ENCODE results near the gene TEKT5. TPM values are rescaled to one million over a fixed set of nuclear protein-coding genes. Genes with fewer than 3 reads are reported as not detected.

The TEKT5 gene
- total and polyA plus RNA-seq, 2 donors (not counting 1 experiment from before 2014, with no cell fraction given): 0.06 TPM; not detected in 1

DNA sequence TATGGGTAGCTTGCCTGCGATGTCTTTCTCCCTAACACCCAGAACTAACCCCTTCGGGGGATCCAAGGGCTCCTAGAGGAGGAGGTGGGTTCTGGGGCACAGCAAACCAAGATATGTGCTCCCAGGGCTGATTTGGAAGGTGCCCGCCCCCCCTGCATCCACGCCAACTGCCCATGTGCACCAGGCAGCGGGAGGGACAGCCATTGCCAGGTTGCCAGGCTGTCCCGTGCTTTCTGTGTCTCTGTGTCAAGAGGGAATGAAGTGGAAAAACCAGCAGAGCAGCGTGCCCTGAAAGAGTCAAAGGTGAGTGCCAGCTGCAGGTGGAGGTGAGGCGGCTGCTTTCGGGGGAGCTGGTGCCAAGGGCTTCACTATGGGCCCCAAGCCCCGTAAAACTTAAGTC is 6.4 kb downstream of the TEKT5 start:
- Histone ChIP-seq H3K4me1 (ENCODE audit: control insufficient read depth, extremely low read depth, insufficient read depth, low read length) (no peaks in the 10 kb centered on the region), H4K20me1 (ENCODE audit: control insufficient read depth, extremely low read depth, insufficient read depth, low read length) (no peaks in the 10 kb centered on the region), H3K9me3 (ENCODE audit: control insufficient read depth, insufficient read depth, low read depth, low read length) (no peaks in the 10 kb centered on the region), H3K9ac (ENCODE audit: insufficient read depth, low read length) (no peak overlapping the region), H3K27ac (ENCODE audit: insufficient read depth, low read length) (no peak overlapping the region), H3K4me2 (ENCODE audit: extremely low read depth, insufficient read depth, low read length) (no peak overlapping the region), H3K79me2 (ENCODE audit: control insufficient read depth, insufficient read depth, low read length) (no peaks in the 10 kb centered on the region), H3K36me3 (ENCODE audit: control insufficient read depth, insufficient read depth, low read length) (no peaks in the 10 kb centered on the region), H2AFZ (ENCODE audit: low read length) (no peak overlapping the region), H3K27me3 (ENCODE audit: control insufficient read depth, insufficient read depth, low read length) (peaks cover 4% of the 10 kb centered on the region), H3K4me3 (replicated peaks in 1 of 4; ENCODE audit: control extremely low read depth in 1 of 4, insufficient read depth in 1 of 4, low read depth in 3 of 4, low read length in 4 of 4) (no peak overlapping the region)
- no peak for DNase-seq (ENCODE audit: low read depth in 2 of 2)
- TF ChIP-seq EZH2 (IDR thresholded peaks at IDR 0.05; ENCODE audit: low read length, missing control alignments): no peak
- TF ChIP-seq, protein P1, sequence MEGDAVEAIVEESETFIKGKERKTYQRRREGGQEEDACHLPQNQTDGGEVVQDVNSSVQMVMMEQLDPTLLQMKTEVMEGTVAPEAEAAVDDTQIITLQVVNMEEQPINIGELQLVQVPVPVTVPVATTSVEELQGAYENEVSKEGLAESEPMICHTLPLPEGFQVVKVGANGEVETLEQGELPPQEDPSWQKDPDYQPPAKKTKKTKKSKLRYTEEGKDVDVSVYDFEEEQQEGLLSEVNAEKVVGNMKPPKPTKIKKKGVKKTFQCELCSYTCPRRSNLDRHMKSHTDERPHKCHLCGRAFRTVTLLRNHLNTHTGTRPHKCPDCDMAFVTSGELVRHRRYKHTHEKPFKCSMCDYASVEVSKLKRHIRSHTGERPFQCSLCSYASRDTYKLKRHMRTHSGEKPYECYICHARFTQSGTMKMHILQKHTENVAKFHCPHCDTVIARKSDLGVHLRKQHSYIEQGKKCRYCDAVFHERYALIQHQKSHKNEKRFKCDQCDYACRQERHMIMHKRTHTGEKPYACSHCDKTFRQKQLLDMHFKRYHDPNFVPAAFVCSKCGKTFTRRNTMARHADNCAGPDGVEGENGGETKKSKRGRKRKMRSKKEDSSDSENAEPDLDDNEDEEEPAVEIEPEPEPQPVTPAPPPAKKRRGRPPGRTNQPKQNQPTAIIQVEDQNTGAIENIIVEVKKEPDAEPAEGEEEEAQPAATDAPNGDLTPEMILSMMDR (conservative IDR thresholded peaks at IDR 0.05 in 1 of 2, IDR thresholded peaks at IDR 0.05 in 1 of 2; ENCODE audit: low read depth in 1 of 2, low read length in 2 of 2): no peak

DNA sequence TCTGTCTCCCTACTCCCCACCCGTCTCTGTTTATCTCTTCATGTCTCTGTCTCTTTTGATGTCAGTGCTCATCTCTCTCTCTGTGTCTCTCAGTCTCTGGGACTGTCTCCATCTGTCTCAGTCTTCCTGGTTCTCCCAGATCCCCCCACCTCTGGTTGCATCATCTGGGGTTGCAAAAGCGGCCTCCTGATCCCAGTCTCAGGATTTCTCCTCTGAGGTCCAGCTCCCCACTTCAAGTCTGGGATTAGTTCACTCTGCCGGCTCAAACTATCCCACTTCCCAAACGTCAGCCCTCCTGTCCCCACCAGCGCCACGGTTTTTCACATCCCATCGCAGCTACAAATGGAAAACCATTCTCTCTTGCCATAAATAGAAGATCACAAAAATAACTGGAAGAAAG is 9.0 kb downstream of the TEKT5 start:
- no peak overlapping the region for H2AFZ ChIP-seq (ENCODE audit: low read length)
- no peak overlapping the region for H3K9ac ChIP-seq (ENCODE audit: insufficient read depth, low read length)
- no peaks in the 10 kb centered on the region for H3K9me3 ChIP-seq (ENCODE audit: control insufficient read depth, insufficient read depth, low read depth, low read length)
- no peak for DNase-seq (ENCODE audit: low read depth in 2 of 2)
- no peak overlapping the region for H3K27ac ChIP-seq (ENCODE audit: insufficient read depth, low read length)
- no peaks in the 10 kb centered on the region for H3K79me2 ChIP-seq (ENCODE audit: control insufficient read depth, insufficient read depth, low read length)
- H3K4me1 ChIP-seq (ENCODE audit: control insufficient read depth, extremely low read depth, insufficient read depth, low read length): no peaks in the 10 kb centered on the region
- no peaks in the 10 kb centered on the region for H4K20me1 ChIP-seq (ENCODE audit: control insufficient read depth, extremely low read depth, insufficient read depth, low read length)
- no peaks in the 10 kb centered on the region for H3K36me3 ChIP-seq (ENCODE audit: control insufficient read depth, insufficient read depth, low read length)
- H3K27me3 ChIP-seq (ENCODE audit: control insufficient read depth, insufficient read depth, low read length): peaks cover 4% of the 10 kb centered on the region
- H3K4me2 ChIP-seq (ENCODE audit: extremely low read depth, insufficient read depth, low read length): no peak overlapping the region
- no peak overlapping the region for H3K4me3 ChIP-seq (replicated peaks in 1 of 4; ENCODE audit: control extremely low read depth in 1 of 4, insufficient read depth in 1 of 4, low read depth in 3 of 4, low read length in 4 of 4)
- no peak for TF ChIP-seq EZH2 (IDR thresholded peaks at IDR 0.05; ENCODE audit: low read length, missing control alignments)
- TF ChIP-seq, protein P1 (conservative IDR thresholded peaks at IDR 0.05 in 1 of 2, IDR thresholded peaks at IDR 0.05 in 1 of 2; ENCODE audit: low read depth in 1 of 2, low read length in 2 of 2): no peak

DNA sequence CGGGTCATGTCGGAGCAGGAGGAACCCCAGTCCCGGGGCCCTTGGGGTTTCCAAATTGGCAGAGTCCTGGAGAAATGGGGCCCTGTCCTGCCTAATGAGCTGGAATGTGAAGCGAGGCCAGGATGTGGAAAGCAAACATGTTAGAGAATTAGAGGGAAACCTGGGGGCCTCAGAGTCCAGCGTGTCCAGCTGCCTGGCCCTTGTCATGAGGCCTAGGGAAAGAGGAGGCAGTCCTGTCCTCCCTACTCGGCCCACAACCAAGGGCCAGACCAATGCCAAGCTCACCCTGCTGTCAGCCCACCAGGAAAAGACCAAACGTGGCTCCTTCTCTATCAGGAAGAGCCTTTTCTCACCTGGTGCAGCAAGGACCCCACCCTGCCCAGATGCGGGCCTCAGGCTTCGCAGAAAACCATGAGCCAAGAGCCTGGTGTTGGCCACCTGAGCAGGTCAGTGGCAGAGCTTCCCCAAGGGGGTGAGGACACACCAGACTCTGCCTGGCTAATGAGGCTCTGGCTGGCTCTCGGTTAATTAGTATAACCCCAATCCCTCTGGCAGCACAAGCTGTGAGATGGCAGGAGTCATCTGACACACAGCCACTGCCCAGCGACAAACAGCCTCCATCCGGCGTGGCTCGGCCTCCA is 10.1 kb downstream of the TEKT5 start:
- H3K9ac ChIP-seq (ENCODE audit: insufficient read depth, low read length): no peak overlapping the region
- no peak overlapping the region for H3K4me2 ChIP-seq (ENCODE audit: extremely low read depth, insufficient read depth, low read length)
- H3K36me3 ChIP-seq (ENCODE audit: control insufficient read depth, insufficient read depth, low read length): no peaks in the 10 kb centered on the region
- H3K27ac ChIP-seq (ENCODE audit: insufficient read depth, low read length): no peak overlapping the region
- H3K4me1 ChIP-seq (ENCODE audit: control insufficient read depth, extremely low read depth, insufficient read depth, low read length): no peaks in the 10 kb centered on the region
- no peak overlapping the region for H2AFZ ChIP-seq (ENCODE audit: low read length)
- no peak for DNase-seq (ENCODE audit: low read depth in 2 of 2)
- H3K9me3 ChIP-seq (ENCODE audit: control insufficient read depth, insufficient read depth, low read depth, low read length): no peaks in the 10 kb centered on the region
- TF ChIP-seq, protein P1 (conservative IDR thresholded peaks at IDR 0.05 in 1 of 2, IDR thresholded peaks at IDR 0.05 in 1 of 2; ENCODE audit: low read depth in 1 of 2, low read length in 2 of 2): no peak
- no peaks in the 10 kb centered on the region for H3K79me2 ChIP-seq (ENCODE audit: control insufficient read depth, insufficient read depth, low read length)
- H3K4me3 ChIP-seq (replicated peaks in 1 of 4; ENCODE audit: control extremely low read depth in 1 of 4, insufficient read depth in 1 of 4, low read depth in 3 of 4, low read length in 4 of 4): no peak overlapping the region
- no peaks in the 10 kb centered on the region for H4K20me1 ChIP-seq (ENCODE audit: control insufficient read depth, extremely low read depth, insufficient read depth, low read length)
- H3K27me3 ChIP-seq (ENCODE audit: control insufficient read depth, insufficient read depth, low read length): peaks cover 4% of the 10 kb centered on the region

Data from fibroblast of lung (primary cell).